Measurements from ENCODE around the gene RYR2. TPM values are rescaled to one million over a fixed set of nuclear protein-coding genes. Genes with fewer than 3 reads are reported as not detected.

The RYR2 gene
- total RNA-seq, 1 experiment from 2014 or later: 3.4 TPM

GRCh38 chr1:237583756-237584155 lies 541.8 kb downstream of the RYR2 start:
- Histone ChIP-seq H4K8ac (replicated peaks; ENCODE audit: insufficient read length, low read depth, low read length) (no peak overlapping the region), H3K4ac (ENCODE audit: low read depth, low read length) (no peak overlapping the region), H3K9ac (ENCODE audit: extremely low read depth, insufficient read length, low read length) (no peak overlapping the region), H3K56ac (ENCODE audit: insufficient read length, low read depth, low read length) (no peak overlapping the region), H3K18ac (ENCODE audit: insufficient read length, low read depth, low read length) (no peak overlapping the region), H3K4me1 (ENCODE audit: insufficient read depth, low read length) (no peaks in the 10 kb centered on the region), H2BK120ac (ENCODE audit: low read depth, low read length, poor library complexity, severe bottlenecking) (no peak overlapping the region), H2BK12ac (ENCODE audit: insufficient read length, low read depth, low read length) (no peak overlapping the region), H3K79me2 (ENCODE audit: insufficient read depth, low read length) (no peaks in the 10 kb centered on the region), H3K23ac (ENCODE audit: insufficient read length, low read depth, low read length) (no peak overlapping the region), H3T11ph (ENCODE audit: low read length) (no peak overlapping the region), H3K27ac (ENCODE audit: insufficient read length, low read depth, low read length) (no peak overlapping the region), H2BK20ac (ENCODE audit: low read depth, low read length, poor library complexity, severe bottlenecking) (no peak overlapping the region), H3K4me2 (ENCODE audit: insufficient read depth, insufficient read length, low read length) (no peak overlapping the region), H2AFZ (ENCODE audit: low read length) (no peak overlapping the region), H3K79me1 (ENCODE audit: insufficient read depth, low read depth, low read length, poor library complexity, severe bottlenecking) (no peaks in the 10 kb centered on the region), H3K27me3 (ENCODE audit: insufficient read depth, low read length) (no peaks in the 10 kb centered on the region), H2BK5ac (ENCODE audit: insufficient read length, low read length) (no peak overlapping the region), H4K20me1 (ENCODE audit: control insufficient read depth, insufficient read depth, insufficient read length) (no peaks in the 10 kb centered on the region), H3K9me3 (ENCODE audit: control insufficient read depth, low read depth, low read length) (no peaks in the 10 kb centered on the region), H2AK5ac (ENCODE audit: insufficient read length, low read length) (no peak overlapping the region), H2BK15ac (ENCODE audit: low read depth, low read length) (no peak overlapping the region), H3K23me2 (ENCODE audit: insufficient read length, low read depth, low read length, poor library complexity, severe bottlenecking) (no peaks in the 10 kb centered on the region), H4K5ac (ENCODE audit: insufficient read length, low read depth, low read length) (no peak overlapping the region), H3K14ac (ENCODE audit: insufficient read depth, low read length) (no peak overlapping the region), H4K91ac (ENCODE audit: insufficient read length, low read depth, low read length) (no peak overlapping the region)
- no peak for DNase-seq
- TF ChIP-seq CTCF (conservative IDR thresholded peaks at IDR 0.05): no peak
- Mint-ChIP-seq H3K4me3 (no peak overlapping the region), H3K4me1 (no peaks in the 10 kb centered on the region), H3K27me3 (ENCODE audit: low read depth) (no peaks in the 10 kb centered on the region), H3K36me3 (ENCODE audit: insufficient read depth in 1 of 3, low read depth in 3 of 3) (peaks cover 0 to 4% (median 2%) of the 10 kb centered on the region in 3 experiments; a peak in 2 of 7 replicates), H3K27ac (no peak overlapping the region), H3K9me3 (peaks cover 2 to 3% of the 10 kb centered on the region in 2 experiments; a peak in 4 of 5 replicates)
